ENCODE measurements around the gene ZNF580. TPM values are rescaled to one million over a fixed set of nuclear protein-coding genes. Genes with fewer than 3 reads are reported as not detected.

ZNF580 gene
- total and polyA plus RNA-seq, 12 donors = 16.5 to 29.9 (median 21.1) TPM

DNA sequence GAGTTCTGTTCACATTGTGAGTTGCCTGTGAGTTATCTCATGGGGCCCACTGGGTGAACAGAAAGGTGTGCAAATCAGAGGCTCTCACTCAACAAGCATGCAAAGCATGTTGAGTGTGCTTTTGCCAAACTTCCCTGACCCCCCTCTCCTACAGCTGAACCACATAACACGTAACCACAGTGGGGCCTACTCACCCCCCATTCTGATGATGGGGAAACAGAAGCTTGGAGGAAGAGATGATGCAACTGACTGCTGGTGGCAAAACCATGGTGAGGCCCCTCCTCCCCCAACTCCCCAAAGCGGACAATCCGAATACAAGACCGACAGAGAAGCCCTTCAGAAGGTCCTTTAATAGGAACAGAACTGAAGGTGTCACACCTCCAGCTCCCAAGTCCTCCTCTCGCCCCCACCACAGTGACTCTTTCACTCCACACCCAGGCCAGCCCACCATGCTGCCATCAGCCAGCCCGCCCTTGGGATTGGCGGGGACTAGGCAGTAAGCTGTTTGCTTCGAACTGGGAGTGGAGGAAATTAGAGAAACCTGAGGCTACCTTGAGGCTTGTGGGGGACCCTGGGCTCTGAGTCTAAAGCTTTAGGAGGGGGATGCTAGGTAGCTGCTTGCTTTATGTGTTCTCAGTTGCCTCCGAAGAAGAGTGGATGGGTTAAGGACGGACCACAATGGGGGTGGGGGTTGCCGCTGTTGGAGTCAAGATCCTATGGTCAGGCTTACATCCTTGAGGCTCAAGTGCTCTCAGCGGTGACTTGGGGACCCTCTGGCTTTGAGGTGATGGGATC, 20.2 kb upstream of the ZNF580 start:
- H3K4me1 ChIP-seq = peaks cover 5 to 52% (median 15%) of the 10 kb centered on the region in 9 donors
- H3K36me3 ChIP-seq = peaks cover 9 to 46% (median 18%) of the 10 kb centered on the region in 9 donors
- intact Hi-C loops (cut with DNase I) = no loop called here
- H3K27ac ChIP-seq = peak overlapping the region in 1 of 10 donors; percentile 56
- WGBS, 2 donors = 91 to 92% methylated on average over 12 of the region's 12 CpGs
- H3K27me3 ChIP-seq = no peaks in the 10 kb centered on the region
- DNase-seq = no peak
- TF ChIP-seq, protein P1, sequence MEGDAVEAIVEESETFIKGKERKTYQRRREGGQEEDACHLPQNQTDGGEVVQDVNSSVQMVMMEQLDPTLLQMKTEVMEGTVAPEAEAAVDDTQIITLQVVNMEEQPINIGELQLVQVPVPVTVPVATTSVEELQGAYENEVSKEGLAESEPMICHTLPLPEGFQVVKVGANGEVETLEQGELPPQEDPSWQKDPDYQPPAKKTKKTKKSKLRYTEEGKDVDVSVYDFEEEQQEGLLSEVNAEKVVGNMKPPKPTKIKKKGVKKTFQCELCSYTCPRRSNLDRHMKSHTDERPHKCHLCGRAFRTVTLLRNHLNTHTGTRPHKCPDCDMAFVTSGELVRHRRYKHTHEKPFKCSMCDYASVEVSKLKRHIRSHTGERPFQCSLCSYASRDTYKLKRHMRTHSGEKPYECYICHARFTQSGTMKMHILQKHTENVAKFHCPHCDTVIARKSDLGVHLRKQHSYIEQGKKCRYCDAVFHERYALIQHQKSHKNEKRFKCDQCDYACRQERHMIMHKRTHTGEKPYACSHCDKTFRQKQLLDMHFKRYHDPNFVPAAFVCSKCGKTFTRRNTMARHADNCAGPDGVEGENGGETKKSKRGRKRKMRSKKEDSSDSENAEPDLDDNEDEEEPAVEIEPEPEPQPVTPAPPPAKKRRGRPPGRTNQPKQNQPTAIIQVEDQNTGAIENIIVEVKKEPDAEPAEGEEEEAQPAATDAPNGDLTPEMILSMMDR (IDR thresholded peaks at IDR 0.05) = no peak
- no peaks in the 10 kb centered on the region for H3K9me3 ChIP-seq
- no peak overlapping the region for H3K4me3 ChIP-seq
- ATAC-seq = no peak

DNA sequence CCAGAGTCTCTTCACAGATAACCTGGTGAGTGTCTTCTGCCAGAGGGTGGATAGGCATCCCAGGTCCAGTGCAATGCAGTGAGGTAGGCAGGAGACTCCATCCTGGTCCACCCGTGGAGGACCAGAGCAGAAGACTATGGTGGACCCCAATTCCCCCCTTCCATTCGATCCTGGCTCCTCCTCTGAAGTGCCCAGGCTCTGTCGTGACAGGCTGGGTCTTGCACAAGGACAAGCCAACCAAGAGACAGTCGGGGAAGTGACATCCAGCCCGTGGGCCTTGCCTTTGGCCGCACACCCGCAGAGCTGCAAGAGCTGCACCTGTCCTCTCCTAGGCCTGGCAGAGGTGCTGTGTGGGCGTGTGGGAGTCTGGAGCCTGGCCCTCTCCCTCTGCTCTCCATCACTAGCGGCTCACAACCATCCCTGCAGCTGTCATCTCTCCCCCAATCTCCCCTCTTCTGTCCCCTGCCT, 19.6 kb upstream of the ZNF580 start:
- DNase-seq (no peak), ATAC-seq (no peak)
- intact Hi-C loops (cut with DNase I) = no loop called here
- H3K4me1 ChIP-seq = peaks cover 5 to 52% (median 15%) of the 10 kb centered on the region in 9 donors
- no peak overlapping the region for H3K27ac ChIP-seq
- H3K9me3 ChIP-seq = no peaks in the 10 kb centered on the region
- TF ChIP-seq, protein P1 (IDR thresholded peaks at IDR 0.05) = no peak
- peaks cover 4 to 40% (median 13%) of the 10 kb centered on the region in 9 donors for H3K36me3 ChIP-seq
- H3K4me3 ChIP-seq = no peak overlapping the region
- no peaks in the 10 kb centered on the region for H3K27me3 ChIP-seq
- WGBS, 2 donors = 86 to 87% methylated on average over 9 of the region's 9 CpGs

DNA sequence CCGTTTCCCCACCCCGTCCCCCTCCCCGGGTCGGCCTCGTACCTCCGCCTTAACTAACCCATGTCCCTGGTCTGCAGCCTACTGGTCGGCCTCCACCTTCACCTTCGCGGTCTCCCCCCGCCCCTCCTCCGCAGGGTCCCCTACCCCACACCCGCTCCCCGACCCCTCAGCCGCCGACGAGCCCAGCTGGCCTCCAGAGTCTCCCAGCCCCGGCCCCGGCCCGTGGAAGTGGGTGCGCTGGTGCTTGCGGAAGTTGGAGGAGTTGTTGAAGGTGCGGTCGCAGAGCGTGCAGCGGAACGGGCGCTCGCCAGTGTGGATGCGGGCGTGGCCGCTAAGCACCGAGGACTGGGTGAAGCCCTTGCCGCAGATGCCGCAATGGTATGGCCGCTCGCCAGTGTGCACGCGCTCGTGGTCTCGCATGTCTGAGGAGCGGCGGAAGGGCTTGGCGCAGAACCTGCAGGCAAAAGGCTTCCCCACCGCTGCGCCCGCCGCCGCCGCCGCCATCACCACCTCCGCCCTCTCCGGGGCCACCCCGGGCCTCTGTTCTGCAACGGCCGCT, 19.1 kb upstream of the ZNF580 start:
- Histone ChIP-seq H3K9me3 (no peaks in the 10 kb centered on the region), H3K27me3 (no peaks in the 10 kb centered on the region), H3K4me3 (no peak overlapping the region), H3K27ac (peak overlapping the region in 1 of 10 donors; percentile 94), H3K4me1 (peaks cover 5 to 52% (median 15%) of the 10 kb centered on the region in 9 donors), H3K36me3 (peaks cover 0 to 35% (median 8%) of the 10 kb centered on the region in 9 donors)
- TF ChIP-seq, protein P1 (IDR thresholded peaks at IDR 0.05) = no peak
- WGBS, 2 donors = 95 to 96% methylated on average over 55 of the region's 55 CpGs
- peak in 1 of 8 donors; percentile 3 for ATAC-seq
- intact Hi-C loops (cut with DNase I) = no loop called here
- DNase-seq = peak in 1 of 2 donors; percentile 27

DNA sequence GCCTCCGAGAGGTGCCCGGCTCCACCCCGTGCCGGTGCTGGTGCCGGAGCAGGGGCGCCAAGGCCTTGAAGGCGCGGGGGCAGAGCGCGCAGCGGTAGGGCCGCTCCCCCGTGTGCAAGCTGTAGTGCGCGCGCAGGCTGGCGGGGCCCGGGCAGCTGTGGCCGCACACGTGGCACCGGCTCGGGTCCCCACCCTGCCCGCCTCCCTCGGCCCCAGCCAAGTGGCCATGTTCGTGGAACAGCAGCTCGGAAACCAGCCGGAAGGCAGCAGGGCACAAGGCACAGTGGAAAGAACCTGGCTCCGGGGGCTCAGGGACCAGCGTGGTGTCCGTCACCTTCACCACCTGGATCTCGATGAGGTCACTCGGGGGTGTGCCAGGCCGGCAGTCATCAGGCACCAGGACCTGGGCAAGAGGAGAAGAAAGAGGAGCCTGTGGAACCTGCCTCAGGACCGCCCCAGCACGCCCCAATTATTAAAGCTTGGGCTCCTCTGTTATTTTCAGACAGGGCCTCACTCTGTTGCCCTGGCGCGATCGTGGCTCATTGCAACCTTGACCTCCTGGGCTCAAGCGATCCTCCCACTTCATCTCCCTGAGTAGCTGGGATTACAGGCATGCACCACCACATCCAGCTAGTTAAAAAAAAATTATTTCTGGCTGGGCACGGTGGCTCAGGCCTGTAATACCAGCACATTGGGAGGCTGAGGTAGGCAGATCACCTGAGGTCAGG, 18.4 kb upstream of the ZNF580 start:
- intact Hi-C loops (cut with DNase I) = no loop called here
- Histone ChIP-seq H3K27ac (peak overlapping the region in 4 of 10 donors; percentile 7 to 94 (median 52)), H3K4me3 (no peak overlapping the region), H3K4me1 (peaks cover 5 to 52% (median 15%) of the 10 kb centered on the region in 9 donors), H3K9me3 (no peaks in the 10 kb centered on the region), H3K36me3 (peaks cover 0 to 28% (median 8%) of the 10 kb centered on the region in 9 donors), H3K27me3 (no peaks in the 10 kb centered on the region)
- TF ChIP-seq, protein P1 (IDR thresholded peaks at IDR 0.05) = no peak
- DNase-seq (no peak), ATAC-seq (peak in 1 of 8 donors; percentile 8)
- WGBS, 2 donors = 91 to 93% methylated on average over 40 of the region's 40 CpGs

Data from heart right ventricle (tissue), 16 donors.